Omental fat pad (tissue), 4 donors: Measurements from ENCODE around the gene TMEM61. TPM values are rescaled to one million over a fixed set of nuclear protein-coding genes. Genes with fewer than 3 reads are reported as not detected.

ENCODE experiments used
- ATAC-seq: fragments of 150-250 bp; one replicate; pipeline ENCODE4 v1.9.1; 2016; ENCODE audit warnings: mild to moderate bottlenecking, moderate library complexity; ENCODE audit not compliant: low FRiP score
- DNase-seq: peaks from one replicate; pipeline ENCODE4 v3.0.0-alpha.2; 2019; ENCODE audit warnings: low spot score
- CTCF ChIP-seq, 3 donors: fragments of 450-650 bp; IDR thresholded peaks; one replicate each; pipeline ENCODE4 v1.5.1; 2016 to 2017; ENCODE audit warnings: antibody characterized with exemption in 3 of 3, mild to moderate bottlenecking in 3 of 3, moderate library complexity in 2 of 3
- total RNA-seq, 4 donors: library from RNA; depleted of rRNA; stranded (reverse); fragments of >200 nt; gene quantifications; one replicate each; pipeline ENCODE4 v1.1.0, GENCODE V29; 2016

Gene TMEM61
- total RNA-seq, 4 donors from 2014 or later, result not detected

- DNase-seq, result no peak
- no peak for ATAC-seq
- TF ChIP-seq CTCF (IDR thresholded peaks at IDR 0.05), result no peak
These were observed 14.8 kb downstream of the TMEM61 start for GRCh38 chr1:54995013-54995760.

GRCh38 chr1:54995835-54996234 lies 15.4 kb downstream of the TMEM61 start:
- no peak for DNase-seq
- no peak for TF ChIP-seq CTCF (IDR thresholded peaks at IDR 0.05)
- ATAC-seq, result no peak

- peak in 1 of 3 donors; percentile 27 for TF ChIP-seq CTCF (IDR thresholded peaks at IDR 0.05)
- ATAC-seq (no peak), DNase-seq (peak; percentile 45)
These were observed 16.0 kb downstream of the TMEM61 start for GRCh38 chr1:54996359-54996868.

DNA sequence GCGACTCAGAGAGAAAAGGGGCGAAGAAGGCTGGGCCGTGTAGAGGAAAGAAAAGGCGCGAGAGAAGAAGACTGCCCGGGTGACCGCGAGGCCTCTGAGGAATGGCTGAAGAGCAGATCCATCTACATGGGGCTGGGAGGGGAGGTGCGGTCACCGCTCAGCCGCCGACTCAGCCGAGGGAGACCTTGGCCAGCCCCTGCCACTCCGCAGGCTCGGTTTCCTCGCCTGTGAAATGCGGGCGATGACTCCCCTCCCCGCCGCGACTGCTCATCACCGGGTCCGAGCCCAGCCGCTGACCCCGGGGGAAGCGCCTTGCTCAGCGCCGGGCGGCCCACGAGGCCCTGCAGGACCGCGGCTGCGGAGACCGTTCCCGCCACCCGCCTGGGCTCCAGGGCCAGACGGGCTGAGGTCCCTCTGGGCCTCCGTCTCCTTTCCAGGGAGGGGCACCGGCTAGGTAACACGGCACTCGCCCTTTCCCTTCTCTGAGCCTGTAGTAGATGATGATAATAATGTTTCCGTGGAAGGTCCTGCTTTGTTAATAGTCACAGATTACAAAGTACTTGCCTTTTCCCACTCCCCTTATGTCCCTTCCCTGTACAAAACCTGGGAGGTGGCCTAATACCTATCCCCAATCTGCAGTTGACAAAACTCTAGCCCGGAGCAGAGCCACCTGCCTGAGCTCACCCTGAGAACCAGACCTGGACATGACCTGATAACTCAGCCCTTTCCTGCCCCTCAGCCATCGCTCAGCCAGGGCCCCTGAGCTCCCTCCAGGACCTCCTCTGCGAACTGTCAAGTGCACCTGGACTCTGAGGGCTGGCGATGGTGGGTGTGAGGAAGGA lies 16.7 kb downstream of the TMEM61 start:
- no peak for ATAC-seq
- no peak for DNase-seq
- TF ChIP-seq CTCF (IDR thresholded peaks at IDR 0.05), result no peak

GRCh38 chr1:54997711-54997986 lies 17.2 kb downstream of the TMEM61 start:
- ATAC-seq (no peak), DNase-seq (no peak)
- TF ChIP-seq CTCF (IDR thresholded peaks at IDR 0.05), result no peak

DNA sequence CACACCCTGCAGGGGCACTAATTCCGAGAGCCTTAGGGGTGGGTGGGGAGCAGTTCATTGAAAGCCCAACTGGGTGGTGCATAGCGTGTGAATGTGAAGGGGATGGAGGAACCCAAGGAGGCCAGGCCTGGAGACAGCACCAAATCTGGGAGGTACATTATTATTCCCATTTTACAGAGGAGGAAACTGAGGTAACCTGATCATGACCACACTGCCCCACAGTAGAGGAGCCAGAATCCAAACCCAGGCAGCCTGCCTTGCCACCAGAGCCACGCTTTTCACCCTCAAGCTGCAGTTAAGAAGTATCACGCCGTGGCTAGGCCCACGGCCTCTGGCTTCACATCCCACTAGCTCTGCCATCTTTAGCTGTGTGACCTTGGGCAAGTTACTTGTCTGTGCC lies 17.7 kb downstream of the TMEM61 start:
- DNase-seq (no peak), ATAC-seq (no peak)
- no peak for TF ChIP-seq CTCF (IDR thresholded peaks at IDR 0.05)
